ENCODE results near the gene ADGRG3.

GRCh38 chr16:57635266-57636097 is 32.6 kb upstream of the ADGRG3 start:
- TF ChIP-seq POLR2AphosphoS5 (IDR thresholded peaks at IDR 0.05; ENCODE audit: low read depth) (no peak), ETS1 (IDR thresholded peaks at IDR 0.05) (no peak), CTCF (conservative IDR thresholded peaks at IDR 0.05; ENCODE audit: low read depth in 2 of 2) (no peak), CREB1 (CRISPR knock-in tag; IDR thresholded peaks at IDR 0.05; ENCODE audit: low read depth) (no peak)

All from GM23338 (cell line).